Left lung (tissue), 10 donors: ENCODE measurements around the gene CAMK2D. TPM values are rescaled to one million over a fixed set of nuclear protein-coding genes. Genes with fewer than 3 reads are reported as not detected.
A peak's percentile ranks its signal among the peaks of the same experiment; 100 is the strongest.
"Not testable (repeated sequence)": the region's sequence is repeated elsewhere in the genome, so short reads cannot be mapped to it uniquely, and the experiment has no call there.

ENCODE experiments used
- ATAC-seq: fragments of 200-7000 bp; cut with Tn5 transposase; one replicate; pipeline ENCODE4 v1.9.1; 2020; ENCODE audit warnings: moderate library complexity
- DNase-seq, 4 donors: peaks; one replicate each; pipeline ENCODE4 v3.0.0-alpha.2; 2013 to 2020
- H3K27ac ChIP-seq, 2 donors: fragments of 200-600 bp; sonication (generic) in 1 of 2; one replicate each; pipeline versions ENCODE4 v1.5.0 to v1.8.0; 2020 to 2021
- H3K27me3 ChIP-seq, 2 donors: fragments of 200-600 bp; sonication (generic) in 1 of 2; one replicate each; pipeline versions ENCODE4 v1.5.0 to v1.8.0; 2020 to 2021
- H3K36me3 ChIP-seq, 2 donors: fragments of 200-600 bp; sonication (generic) in 1 of 2; one replicate each; pipeline versions ENCODE4 v1.5.0 to v1.8.0; 2020 to 2021
- H3K4me1 ChIP-seq, 2 donors: fragments of 200-600 bp; one replicate each; pipeline ENCODE4 v1.8.0; 2021
- H3K4me3 ChIP-seq, 2 donors: fragments of 200-600 bp; sonication (generic) in 1 of 2; one replicate each; pipeline versions ENCODE4 v1.5.0 to v1.8.0; 2020 to 2021; ENCODE audit warnings: mild to moderate bottlenecking in 1 of 2
- H3K9me3 ChIP-seq, 2 donors: fragments of 200-600 bp; sonication (generic) in 1 of 2; one replicate each; pipeline versions ENCODE4 v1.5.0 to v1.8.0; 2020 to 2021
- intact Hi-C, 2 donors: fragments of 100-400 bp; cut with DNase I; formaldehyde crosslinking; loops; one replicate each; pipeline versions ENCODE4 v1.11.2 to v1.14.2; 2022
- polyA plus RNA-seq, 6 donors: library from polyadenylated mRNA; unstranded; fragments of 120-200 nt; gene quantifications; one replicate each; pipeline ENCODE4 v1.2.1, GENCODE V29; 2013; ENCODE audit not compliant: insufficient read length in 6 of 6
- total RNA-seq, 2 donors: library from RNA; stranded (reverse); fragmentation: NEBNext Ultra II Directional; extraction: Animal tissue kit (Norgen Biotek cat#: 25700); gene quantifications; one replicate each; pipeline ENCODE4 v1.2.1, GENCODE V29; 2021
- TF ChIP-seq, protein P1 (sequence below), 2 donors: fragments of 200-600 bp; sonication (generic) in 1 of 2; IDR thresholded peaks; one replicate each; pipeline versions ENCODE4 v1.5.0 to v1.8.0; 2021; ENCODE audit warnings: antibody characterized with exemption in 2 of 2
- donor health status: DM: no; HTN: yes; CAD: no.
- donor health status: DM: no; HTN: no; CAD: no.

The CAMK2D gene
- total and polyA plus RNA-seq, 8 donors = 50.3 to 93.2 (median 68.4) TPM

DNA sequence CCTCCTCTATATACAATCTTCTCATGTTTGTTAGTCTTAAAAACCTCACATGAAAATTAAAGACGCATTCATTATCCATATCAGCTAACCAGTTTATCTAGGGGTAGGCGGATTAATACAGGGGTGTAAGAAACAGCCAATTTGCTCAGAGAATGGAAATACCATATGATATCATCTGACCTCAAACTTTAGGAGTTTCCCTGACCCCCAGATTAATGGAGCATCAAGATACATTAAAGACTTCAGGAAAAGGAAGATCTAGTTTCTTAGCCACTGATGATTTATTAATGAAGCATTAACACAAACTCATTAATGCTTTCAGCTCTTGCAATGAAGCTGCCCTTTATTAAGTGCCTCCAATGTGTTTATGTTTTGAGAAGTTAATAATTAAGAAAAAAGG is 67.5 kb downstream of the CAMK2D start:
- Histone ChIP-seq H3K36me3 (no peaks in the 10 kb centered on the region), H3K4me3 (no peak overlapping the region), H3K4me1 (peaks cover 5 to 15% of the 10 kb centered on the region in 2 donors), H3K27ac (no peak overlapping the region), H3K27me3 (no peaks in the 10 kb centered on the region), H3K9me3 (no peaks in the 10 kb centered on the region)
- intact Hi-C loops = no loop called here
- ATAC-seq (no peak), DNase-seq (no peak)
- TF ChIP-seq, protein P1, sequence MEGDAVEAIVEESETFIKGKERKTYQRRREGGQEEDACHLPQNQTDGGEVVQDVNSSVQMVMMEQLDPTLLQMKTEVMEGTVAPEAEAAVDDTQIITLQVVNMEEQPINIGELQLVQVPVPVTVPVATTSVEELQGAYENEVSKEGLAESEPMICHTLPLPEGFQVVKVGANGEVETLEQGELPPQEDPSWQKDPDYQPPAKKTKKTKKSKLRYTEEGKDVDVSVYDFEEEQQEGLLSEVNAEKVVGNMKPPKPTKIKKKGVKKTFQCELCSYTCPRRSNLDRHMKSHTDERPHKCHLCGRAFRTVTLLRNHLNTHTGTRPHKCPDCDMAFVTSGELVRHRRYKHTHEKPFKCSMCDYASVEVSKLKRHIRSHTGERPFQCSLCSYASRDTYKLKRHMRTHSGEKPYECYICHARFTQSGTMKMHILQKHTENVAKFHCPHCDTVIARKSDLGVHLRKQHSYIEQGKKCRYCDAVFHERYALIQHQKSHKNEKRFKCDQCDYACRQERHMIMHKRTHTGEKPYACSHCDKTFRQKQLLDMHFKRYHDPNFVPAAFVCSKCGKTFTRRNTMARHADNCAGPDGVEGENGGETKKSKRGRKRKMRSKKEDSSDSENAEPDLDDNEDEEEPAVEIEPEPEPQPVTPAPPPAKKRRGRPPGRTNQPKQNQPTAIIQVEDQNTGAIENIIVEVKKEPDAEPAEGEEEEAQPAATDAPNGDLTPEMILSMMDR (IDR thresholded peaks at IDR 0.05) = no peak

DNA sequence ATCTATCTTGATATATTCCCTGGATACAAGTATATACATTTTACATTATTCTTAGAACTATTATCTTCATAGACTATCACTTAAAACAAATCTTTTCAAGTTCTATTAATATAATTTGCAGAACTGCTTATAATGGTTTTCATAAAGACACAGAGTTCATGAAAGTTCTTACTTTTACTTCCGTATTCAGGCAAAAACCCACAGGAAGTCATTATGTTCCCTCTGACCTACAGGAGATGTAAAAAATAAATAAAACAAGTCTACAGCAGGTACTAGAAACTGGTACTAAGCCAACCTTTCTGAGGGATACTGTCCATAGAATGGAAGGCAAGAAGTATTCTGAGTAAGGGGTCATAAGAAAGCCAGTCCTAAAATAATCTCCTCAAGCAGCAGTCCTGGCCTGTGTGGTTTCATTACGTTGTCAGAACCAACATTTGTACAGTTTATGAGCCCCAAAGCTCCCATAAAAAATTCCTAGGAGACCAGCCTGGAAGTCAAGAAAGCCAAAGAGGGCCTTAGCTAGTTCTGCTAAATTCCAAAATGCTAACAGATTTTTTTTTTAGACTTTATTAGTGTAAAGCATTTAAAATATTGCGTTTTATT is 68.6 kb downstream of the CAMK2D start:
- Histone ChIP-seq H3K4me3 (no peak overlapping the region), H3K36me3 (no peaks in the 10 kb centered on the region), H3K27ac (no peak overlapping the region), H3K4me1 (peaks cover 5 to 15% of the 10 kb centered on the region in 2 donors), H3K9me3 (no peaks in the 10 kb centered on the region), H3K27me3 (no peaks in the 10 kb centered on the region)
- DNase-seq (no peak), ATAC-seq (no peak)
- intact Hi-C loops = no loop called here
- TF ChIP-seq, protein P1 (IDR thresholded peaks at IDR 0.05) = no peak

DNA sequence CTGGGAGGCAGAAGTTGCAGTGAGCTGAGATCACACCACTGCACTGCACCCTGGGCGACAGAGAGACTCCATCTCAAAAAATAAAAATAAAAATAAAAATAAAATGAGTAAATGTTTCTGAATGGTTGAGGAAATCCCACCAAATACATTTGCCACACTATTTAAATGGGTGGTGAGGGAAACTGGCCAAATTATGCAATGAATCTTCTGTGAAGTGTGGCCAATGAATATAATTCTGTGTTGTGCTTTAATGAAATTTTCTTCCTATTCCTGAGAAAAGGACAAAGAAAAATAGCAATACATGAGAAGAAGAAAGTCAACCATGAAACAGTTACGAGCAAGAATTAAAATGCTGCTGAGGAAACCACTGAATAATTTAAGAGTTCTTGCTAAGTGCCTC is 69.9 kb downstream of the CAMK2D start:
- TF ChIP-seq, protein P1 (IDR thresholded peaks at IDR 0.05) = no peak
- Histone ChIP-seq H3K27me3 (no peaks in the 10 kb centered on the region), H3K4me3 (no peak overlapping the region), H3K9me3 (no peaks in the 10 kb centered on the region), H3K36me3 (no peaks in the 10 kb centered on the region), H3K4me1 (peaks cover 5 to 15% of the 10 kb centered on the region in 2 donors), H3K27ac (no peak overlapping the region)
- intact Hi-C loops = no loop called here
- no peak for DNase-seq
- ATAC-seq = no peak

DNA sequence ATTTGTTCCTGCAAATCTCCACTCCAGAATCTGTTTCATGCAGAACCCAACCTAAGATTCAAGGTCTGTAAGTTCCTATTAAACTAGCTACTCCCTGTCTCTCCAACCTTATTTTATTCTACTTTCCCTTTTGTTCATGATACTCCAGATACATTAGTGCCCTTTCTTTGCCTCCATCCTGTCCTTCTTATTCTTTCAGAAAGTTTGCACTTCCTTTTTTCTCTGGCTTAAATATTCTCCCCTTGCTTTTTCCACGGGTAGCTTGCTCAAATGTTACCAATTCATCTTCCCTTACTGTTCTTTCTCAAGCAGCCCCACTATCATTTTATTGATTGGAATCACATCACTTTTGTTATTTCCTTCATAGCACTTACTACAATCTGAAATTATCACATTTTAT is 72.1 kb downstream of the CAMK2D start:
- no peaks in the 10 kb centered on the region for H3K36me3 ChIP-seq
- intact Hi-C loops = no loop called here
- H3K27me3 ChIP-seq = no peaks in the 10 kb centered on the region
- no peak overlapping the region for H3K4me3 ChIP-seq
- TF ChIP-seq, protein P1 (IDR thresholded peaks at IDR 0.05) = no peak
- DNase-seq (no peak), ATAC-seq (no peak)
- H3K27ac ChIP-seq = no peak overlapping the region
- no peaks in the 10 kb centered on the region for H3K9me3 ChIP-seq
- peaks cover 5 to 11% of the 10 kb centered on the region in 2 donors for H3K4me1 ChIP-seq

DNA sequence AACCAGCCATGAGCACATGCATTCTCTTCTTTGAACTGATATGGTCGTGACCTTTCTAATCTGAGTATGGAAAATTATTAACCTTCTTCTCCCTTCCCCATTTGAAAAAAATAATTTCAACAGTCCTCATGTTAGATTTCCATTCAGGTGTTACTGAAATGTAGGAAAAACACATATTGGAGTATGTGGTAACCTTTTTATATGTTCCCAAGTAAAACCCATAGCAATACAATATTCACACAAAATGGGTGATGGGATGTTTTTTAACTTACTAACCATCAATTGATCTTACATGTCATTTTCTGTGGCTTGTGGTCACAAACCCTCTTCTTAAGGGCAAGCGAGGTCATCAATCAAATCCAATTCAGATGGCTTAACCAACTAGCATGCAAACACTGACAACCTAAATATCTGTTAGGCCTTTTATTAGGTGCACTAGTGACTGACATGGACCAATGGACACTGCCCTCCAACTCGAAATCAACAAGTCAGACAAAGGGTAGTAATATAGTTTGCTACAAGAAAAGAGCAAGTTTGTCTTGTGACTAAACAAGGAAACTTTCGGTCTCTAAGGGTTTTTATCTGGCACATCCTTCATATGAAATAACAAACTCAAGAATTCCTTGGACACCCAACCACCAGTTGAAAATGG is 74.3 kb downstream of the CAMK2D start:
- intact Hi-C loops = no loop called here
- Histone ChIP-seq H3K9me3 (no peaks in the 10 kb centered on the region), H3K4me3 (no peak overlapping the region), H3K4me1 (peaks cover 0 to 22% of the 10 kb centered on the region in 2 donors), H3K36me3 (no peaks in the 10 kb centered on the region), H3K27me3 (no peaks in the 10 kb centered on the region), H3K27ac (no peak overlapping the region)
- no peak for DNase-seq
- ATAC-seq = peak; percentile 9
- TF ChIP-seq, protein P1 (IDR thresholded peaks at IDR 0.05) = no peak

DNA sequence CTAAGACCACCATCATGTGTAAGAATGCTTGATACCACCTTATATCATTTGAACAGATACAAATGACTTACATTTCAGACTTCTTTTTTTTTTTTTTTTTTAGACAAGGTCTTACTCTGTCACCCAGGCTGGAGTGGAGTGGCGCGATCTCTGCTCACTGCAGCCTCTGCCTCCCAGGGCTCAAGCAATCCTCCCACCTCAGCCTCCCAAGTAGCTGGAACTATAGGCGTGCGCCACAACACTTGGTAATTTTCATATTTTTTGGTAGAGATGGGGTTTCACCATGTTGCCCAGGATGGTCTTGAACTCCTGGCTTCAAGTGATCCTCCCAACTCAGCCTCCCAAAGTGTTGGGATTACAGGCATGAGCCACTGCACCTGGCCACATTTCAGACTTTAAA is 76.4 kb downstream of the CAMK2D start:
- H3K36me3 ChIP-seq, H3K27me3 ChIP-seq, H3K9me3 ChIP-seq, DNase-seq, intact Hi-C loops, ATAC-seq, H3K4me3 ChIP-seq: not testable (repeated sequence)
- Histone ChIP-seq H3K27ac (peak overlapping the region in 1 of 2 donors; percentile 5), H3K4me1 (peaks cover 0 to 17% of the 10 kb centered on the region in 2 donors)
